CD4-positive, CD25-positive, alpha-beta regulatory T cell (primary cell): ENCODE measurements around the gene ZNF621. TPM values are rescaled to one million over a fixed set of nuclear protein-coding genes. Genes with fewer than 3 reads are reported as not detected.
"Not testable (repeated sequence)": the region's sequence is repeated elsewhere in the genome, so short reads cannot be mapped to it uniquely, and the experiment has no call there.

ENCODE experiments used
- ATAC-seq, 2 donors: fragments of 150-1000 bp; cut with Tn5 transposase; one replicate each; pipeline ENCODE4 v1.10.0; 2021; ENCODE audit warnings: low read depth in 2 of 2, moderate number of reproducible peaks in 2 of 2, moderate library complexity in 1 of 2
- DNase-seq, 3 donors: peaks; one replicate each; pipeline versions ENCODE4 v3.0.0 to v3.0.0-alpha.2; 2012 to 2022; ENCODE audit warnings: mixed read lengths in 1 of 3
- H3K27ac ChIP-seq: one replicate; pipeline ENCODE4 v1.7.0; 2013; ENCODE audit warnings: mild to moderate bottlenecking, low read length; ENCODE audit not compliant: insufficient read depth, poor library complexity, severe bottlenecking
- H3K27me3 ChIP-seq: one replicate; pipeline ENCODE4 v1.7.0; 2013; ENCODE audit warnings: low read length; ENCODE audit not compliant: control insufficient read depth, insufficient read depth
- H3K36me3 ChIP-seq: one replicate; pipeline ENCODE4 v1.7.0; 2013; ENCODE audit warnings: mild to moderate bottlenecking, low read length, moderate library complexity; ENCODE audit not compliant: control insufficient read depth, insufficient read depth
- H3K4me1 ChIP-seq: 2 replicates; pipeline ENCODE4 v1.7.0; 2013; ENCODE audit warnings: mild to moderate bottlenecking, low read length; ENCODE audit not compliant: insufficient read depth, control insufficient read depth, poor library complexity, severe bottlenecking
- H3K4me3 ChIP-seq: one replicate; pipeline ENCODE4 v1.7.0; 2013; ENCODE audit warnings: low read depth, mild to moderate bottlenecking, low read length, moderate library complexity
- H3K9me3 ChIP-seq, 2 experiments: 1 replicate in 1 of 2; 2 replicates in 1 of 2; pipeline ENCODE4 v1.7.0; 2013; ENCODE audit warnings: low read length in 2 of 2, mild to moderate bottlenecking in 1 of 2, moderate library complexity in 1 of 2; ENCODE audit not compliant: control insufficient read depth in 2 of 2
- H3K27ac Mint-ChIP-seq, 3 donors: one replicate each; pipeline ENCODE4 v1.8.0; 2020 to 2022; ENCODE audit warnings: mild to moderate bottlenecking in 3 of 3, mixed read lengths in 3 of 3, moderate library complexity in 2 of 3
- H3K27me3 Mint-ChIP-seq: one replicate; pipeline ENCODE4 v1.8.0; 2022; ENCODE audit warnings: mild to moderate bottlenecking, mixed read lengths
- H3K36me3 Mint-ChIP-seq: one replicate; pipeline ENCODE4 v1.8.0; 2020; ENCODE audit warnings: mixed read lengths
- H3K4me1 Mint-ChIP-seq, 4 donors: one replicate each; pipeline ENCODE4 v1.8.0; 2020 to 2022; ENCODE audit warnings: mixed read lengths in 4 of 4, mild to moderate bottlenecking in 1 of 4
- H3K4me3 Mint-ChIP-seq, 4 donors: one replicate each; pipeline ENCODE4 v1.8.0; 2020 to 2022; ENCODE audit warnings: mild to moderate bottlenecking in 4 of 4, mixed read lengths in 4 of 4, moderate library complexity in 3 of 4
- H3K9me3 Mint-ChIP-seq, 7 donors: one replicate each; pipeline ENCODE4 v1.8.0; 2020 to 2022; ENCODE audit warnings: mixed read lengths in 7 of 7, mild to moderate bottlenecking in 3 of 7, moderate library complexity in 2 of 7
- polyA plus RNA-seq, 4 donors: library from polyadenylated mRNA; unstranded; fragments of 300-500 nt; fragmentation: Illumina TruSeq; gene quantifications; one replicate each; pipeline ENCODE4 v1.2.3, GENCODE V29; 2021
- total RNA-seq: library from RNA; stranded (reverse); gene quantifications from one replicate; pipeline ENCODE4 v1.2.3, GENCODE V29; 2022

Gene ZNF621
- total and polyA plus RNA-seq, 5 donors from 2014 or later = 2.0 to 19.2 (median 3.8) TPM

DNA sequence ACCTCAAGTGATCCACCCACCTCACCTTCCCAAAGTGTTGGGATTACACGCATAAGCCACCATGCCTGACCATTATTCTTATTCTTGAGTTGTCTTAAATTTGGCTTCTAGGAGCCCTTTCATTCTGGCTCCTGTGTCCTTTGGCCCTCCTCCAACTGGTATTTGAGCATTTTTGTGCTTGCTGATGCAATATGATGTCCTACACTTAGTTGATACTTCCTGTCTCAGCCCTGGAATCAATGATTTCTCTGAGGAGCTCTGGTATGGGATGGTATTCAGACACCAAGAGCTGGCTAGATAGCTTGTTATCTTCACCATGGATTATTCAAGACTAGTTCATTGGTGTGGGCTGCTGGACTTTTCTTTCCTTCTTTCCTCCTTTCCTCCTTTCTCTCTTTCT is 25.4 kb downstream of the ZNF621 start:
- no peaks in the 10 kb centered on the region for H3K4me1 Mint-ChIP-seq
- no peaks in the 10 kb centered on the region for H3K36me3 ChIP-seq
- no peaks in the 10 kb centered on the region for H3K4me1 ChIP-seq
- no peak overlapping the region for H3K27ac ChIP-seq
- peaks cover 3% of the 10 kb centered on the region for H3K36me3 Mint-ChIP-seq
- peaks cover 4% of the 10 kb centered on the region for H3K27me3 Mint-ChIP-seq
- no peak overlapping the region for H3K4me3 ChIP-seq
- H3K27me3 ChIP-seq = no peaks in the 10 kb centered on the region
- DNase-seq (no peak), ATAC-seq (no peak)
- H3K9me3 Mint-ChIP-seq = peaks cover 0 to 4% (median 2%) of the 10 kb centered on the region in 7 donors
- H3K9me3 ChIP-seq = no peaks in the 10 kb centered on the region
- no peak overlapping the region for H3K4me3 Mint-ChIP-seq
- no peak overlapping the region for H3K27ac Mint-ChIP-seq

DNA sequence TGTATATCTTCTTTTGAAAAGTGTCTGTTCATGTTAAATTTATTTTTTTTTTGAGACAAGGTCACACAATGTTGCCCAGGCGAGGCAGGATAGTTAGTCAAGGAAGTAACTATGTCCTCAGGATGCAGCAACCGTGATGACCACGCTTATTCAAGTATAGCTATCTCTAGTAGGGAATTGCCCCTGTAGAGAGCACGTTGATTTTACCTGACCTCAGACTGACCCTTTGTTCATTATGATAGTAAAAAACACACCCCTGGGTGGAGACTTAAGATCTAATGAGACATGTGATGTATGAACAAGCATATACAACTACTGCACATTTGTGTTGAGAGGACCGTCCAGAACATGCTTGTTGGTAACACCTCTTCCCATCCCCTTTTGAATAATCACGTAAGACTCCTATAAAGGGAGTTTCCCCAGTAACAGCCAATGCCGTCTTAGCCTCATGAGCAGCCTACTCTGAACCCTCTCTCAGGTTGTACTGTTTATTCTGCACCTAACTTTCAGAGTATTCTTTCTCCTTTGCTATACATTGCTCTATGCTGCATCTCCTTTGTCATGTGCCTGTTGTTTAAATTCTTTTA is 32.9 kb downstream of the ZNF621 start:
- peaks cover 9% of the 10 kb centered on the region for H3K27me3 Mint-ChIP-seq
- Histone ChIP-seq H3K4me1 (no peaks in the 10 kb centered on the region), H3K27me3 (no peaks in the 10 kb centered on the region), H3K36me3 (no peaks in the 10 kb centered on the region), H3K27ac (no peak overlapping the region), H3K9me3 (no peaks in the 10 kb centered on the region), H3K4me3 (no peak overlapping the region)
- DNase-seq (no peak), ATAC-seq (no peak)
- peaks cover 0 to 3% (median 0%) of the 10 kb centered on the region in 4 donors for H3K4me1 Mint-ChIP-seq
- H3K4me3 Mint-ChIP-seq = no peak overlapping the region
- no peaks in the 10 kb centered on the region for H3K9me3 Mint-ChIP-seq
- no peaks in the 10 kb centered on the region for H3K36me3 Mint-ChIP-seq
- no peak overlapping the region for H3K27ac Mint-ChIP-seq

DNA sequence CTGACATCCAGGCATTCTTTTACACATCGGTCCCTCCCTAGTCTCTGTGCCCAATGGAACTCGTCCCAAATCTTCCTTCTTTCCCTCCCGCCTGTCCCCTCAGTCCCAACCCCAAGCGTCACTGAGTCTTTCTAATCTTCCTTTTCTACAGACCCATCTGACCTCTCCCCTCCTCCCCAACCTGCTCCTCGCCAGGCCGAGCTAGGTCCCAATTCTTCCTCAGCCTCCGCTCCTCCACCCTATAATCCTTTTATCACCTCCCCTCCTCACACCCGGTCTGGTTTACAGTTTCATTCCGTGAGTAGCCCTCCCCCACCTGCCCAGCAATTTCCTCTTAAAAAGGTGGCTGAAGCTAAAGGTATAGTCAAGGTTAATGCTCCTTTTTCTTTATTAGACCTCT is 37.7 kb downstream of the ZNF621 start:
- H3K4me3 Mint-ChIP-seq, H3K27me3 ChIP-seq, H3K4me3 ChIP-seq, H3K27ac Mint-ChIP-seq, H3K36me3 ChIP-seq, H3K9me3 ChIP-seq, H3K4me1 Mint-ChIP-seq, H3K9me3 Mint-ChIP-seq, DNase-seq, H3K4me1 ChIP-seq, ATAC-seq, H3K27ac ChIP-seq, H3K36me3 Mint-ChIP-seq: not testable (repeated sequence)
- H3K27me3 Mint-ChIP-seq = peaks cover 15% of the 10 kb centered on the region

DNA sequence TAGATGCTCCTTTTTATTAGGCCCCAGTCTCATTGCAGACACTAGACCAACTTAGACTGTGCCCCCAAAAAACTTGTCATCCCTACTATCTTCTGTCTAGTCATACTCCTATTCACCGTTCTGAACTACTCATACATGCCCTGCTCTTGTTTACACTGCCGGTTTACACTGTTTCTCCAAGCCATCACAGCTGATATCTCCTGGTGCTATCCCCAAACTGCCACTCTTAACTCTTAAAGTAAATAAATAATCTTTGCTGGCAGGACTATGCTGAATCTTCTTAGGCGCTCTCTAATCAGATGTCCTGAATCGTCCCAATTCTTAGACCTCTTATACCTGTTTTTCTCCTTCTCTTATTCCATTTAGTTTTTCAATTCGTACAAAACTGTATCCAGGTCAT is 40.9 kb downstream of the ZNF621 start:
- not testable (repeated sequence) for H3K4me1 ChIP-seq, H3K27ac Mint-ChIP-seq, H3K4me1 Mint-ChIP-seq, ATAC-seq, DNase-seq, H3K4me3 Mint-ChIP-seq, H3K9me3 Mint-ChIP-seq, H3K9me3 ChIP-seq, H3K4me3 ChIP-seq, H3K36me3 ChIP-seq, H3K27ac ChIP-seq, H3K27me3 ChIP-seq, H3K36me3 Mint-ChIP-seq
- peaks cover 15% of the 10 kb centered on the region for H3K27me3 Mint-ChIP-seq

DNA sequence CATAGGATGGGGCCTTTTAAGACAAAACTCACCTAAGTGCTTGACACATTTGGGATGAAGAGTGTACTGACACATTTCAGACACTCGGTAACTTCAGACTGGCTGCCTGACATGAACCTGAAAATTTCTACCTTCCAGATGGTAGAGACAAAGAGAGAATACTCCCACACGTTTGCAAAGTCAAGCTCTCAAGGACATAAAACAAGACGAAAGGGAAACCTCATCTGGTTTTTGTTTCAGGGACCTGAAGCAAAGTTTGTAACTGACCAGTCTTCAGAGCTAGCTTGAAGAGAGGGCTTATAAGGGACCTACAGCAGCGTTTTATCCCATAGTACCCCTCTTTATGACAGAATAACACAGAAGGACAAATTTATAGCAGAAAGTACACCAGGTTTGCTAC is 41.9 kb downstream of the ZNF621 start:
- Histone ChIP-seq H3K4me3 (no peak overlapping the region), H3K36me3 (no peaks in the 10 kb centered on the region), H3K27me3 (no peaks in the 10 kb centered on the region), H3K9me3 (no peaks in the 10 kb centered on the region), H3K4me1 (no peaks in the 10 kb centered on the region), H3K27ac (no peak overlapping the region)
- no peak for ATAC-seq
- Mint-ChIP-seq H3K9me3 (peaks cover 0 to 5% (median 0%) of the 10 kb centered on the region in 7 donors), H3K27me3 (peaks cover 11% of the 10 kb centered on the region), H3K4me1 (no peaks in the 10 kb centered on the region), H3K27ac (no peak overlapping the region), H3K36me3 (no peaks in the 10 kb centered on the region), H3K4me3 (no peak overlapping the region)
- DNase-seq = no peak

DNA sequence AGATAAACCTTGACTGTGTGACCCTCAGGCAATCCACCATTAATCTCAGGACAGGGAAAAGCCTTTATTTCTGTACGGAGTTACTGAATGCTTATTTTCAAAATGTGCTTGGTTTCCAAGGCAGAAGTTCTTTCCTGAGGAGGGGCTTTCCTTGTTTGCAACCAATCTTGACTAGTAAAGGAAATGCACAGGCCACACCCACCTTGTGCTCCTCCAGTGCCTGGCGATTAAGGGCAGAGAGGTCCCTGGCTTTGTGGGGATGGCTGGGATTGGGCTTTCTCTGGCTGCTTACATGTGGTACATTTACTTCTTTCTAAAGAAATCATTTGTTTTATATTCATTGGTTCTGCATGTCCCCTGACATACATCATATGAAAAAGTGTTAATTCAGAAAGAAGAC is 47.8 kb downstream of the ZNF621 start:
- Histone ChIP-seq H3K4me1 (no peaks in the 10 kb centered on the region), H3K36me3 (no peaks in the 10 kb centered on the region), H3K9me3 (no peaks in the 10 kb centered on the region), H3K4me3 (no peak overlapping the region), H3K27ac (no peak overlapping the region), H3K27me3 (peaks cover 4% of the 10 kb centered on the region)
- peaks cover 6% of the 10 kb centered on the region for H3K27me3 Mint-ChIP-seq
- DNase-seq (no peak), ATAC-seq (no peak)
- H3K9me3 Mint-ChIP-seq = peaks cover 0 to 5% (median 0%) of the 10 kb centered on the region in 7 donors
- H3K27ac Mint-ChIP-seq = no peak overlapping the region
- H3K4me3 Mint-ChIP-seq = no peak overlapping the region
- no peaks in the 10 kb centered on the region for H3K4me1 Mint-ChIP-seq
- no peaks in the 10 kb centered on the region for H3K36me3 Mint-ChIP-seq

DNA sequence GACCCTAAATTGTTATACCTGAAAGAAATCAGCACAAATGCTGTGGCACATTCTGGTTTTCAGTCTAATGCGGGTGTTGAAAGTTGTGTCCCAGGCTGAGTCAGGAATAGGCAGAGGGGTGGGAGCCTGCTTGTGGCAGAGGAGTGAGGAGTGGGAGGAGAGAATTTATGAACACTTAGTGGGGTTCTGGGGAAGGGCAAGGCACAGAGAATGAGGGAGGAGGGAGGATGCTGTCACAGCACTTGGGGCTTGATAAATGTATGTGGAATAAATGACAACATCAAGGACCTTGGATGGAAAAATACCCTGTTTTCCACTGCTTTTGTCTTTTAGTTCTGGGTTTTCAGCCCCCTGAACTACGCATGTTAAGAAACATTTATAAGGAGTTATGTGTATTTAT is 49.3 kb downstream of the ZNF621 start:
- Mint-ChIP-seq H3K4me1 (no peaks in the 10 kb centered on the region), H3K4me3 (no peak overlapping the region), H3K27me3 (peaks cover 12% of the 10 kb centered on the region), H3K27ac (no peak overlapping the region), H3K9me3 (no peaks in the 10 kb centered on the region), H3K36me3 (no peaks in the 10 kb centered on the region)
- no peak for DNase-seq
- Histone ChIP-seq H3K9me3 (no peaks in the 10 kb centered on the region), H3K4me1 (no peaks in the 10 kb centered on the region), H3K36me3 (no peaks in the 10 kb centered on the region), H3K27me3 (peaks cover 4% of the 10 kb centered on the region), H3K4me3 (no peak overlapping the region), H3K27ac (no peak overlapping the region)
- ATAC-seq = no peak

DNA sequence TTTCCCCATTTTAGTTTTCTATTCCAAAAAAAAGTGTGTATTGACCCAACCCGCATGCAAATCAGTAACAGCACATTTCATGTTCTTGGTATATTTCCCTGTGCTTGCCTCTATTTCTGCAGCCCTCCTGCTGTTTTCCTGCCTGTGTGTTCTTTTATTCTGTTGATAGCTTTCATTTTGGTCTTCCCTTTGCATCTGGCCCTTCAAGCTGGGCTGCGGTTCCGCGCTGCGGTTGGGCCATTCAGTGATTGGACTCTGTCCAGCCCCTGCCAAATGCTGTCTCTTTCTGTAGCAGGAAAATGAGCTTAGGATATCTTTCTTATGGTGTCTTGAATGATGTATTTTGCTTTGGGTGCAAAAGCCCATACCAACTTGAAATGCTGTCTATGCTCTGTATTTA is 49.9 kb downstream of the ZNF621 start:
- Mint-ChIP-seq H3K36me3 (no peaks in the 10 kb centered on the region), H3K4me1 (no peaks in the 10 kb centered on the region), H3K27me3 (peaks cover 14% of the 10 kb centered on the region), H3K4me3 (no peak overlapping the region), H3K9me3 (no peaks in the 10 kb centered on the region), H3K27ac (no peak overlapping the region)
- H3K27me3 ChIP-seq = peaks cover 4% of the 10 kb centered on the region
- ATAC-seq = no peak
- H3K4me3 ChIP-seq = no peak overlapping the region
- no peaks in the 10 kb centered on the region for H3K36me3 ChIP-seq
- no peaks in the 10 kb centered on the region for H3K4me1 ChIP-seq
- no peaks in the 10 kb centered on the region for H3K9me3 ChIP-seq
- no peak for DNase-seq
- H3K27ac ChIP-seq = no peak overlapping the region
